WTC11 (cell line): Measurements from ENCODE around the gene RBM3. TPM values are rescaled to one million over a fixed set of nuclear protein-coding genes. Genes with fewer than 3 reads are reported as not detected.

Experiments
- ATAC-seq: fragments of 200-7000 bp; cut with Tn5 transposase; 2 replicates; pipeline ENCODE4 v1.10.0; 2021; ENCODE audit warnings: mild to moderate bottlenecking, moderate library complexity
- CTCF ChIA-PET: fragments of 300-600 bp; sonication (Branson Sonifier 250); formaldehyde crosslinking; loops from one replicate; lab custom pipeline; 2021; ENCODE audit warnings: antibody characterized with exemption; lab: Charles Lee
- POLR2A ChIA-PET: fragments of 350-600 bp; sonication (Branson Sonifier 250); formaldehyde crosslinking; loops from one replicate; lab custom pipeline; 2021; ENCODE audit warnings: antibody characterized with exemption; lab: Charles Lee
- DNase-seq: peaks from one replicate; pipeline ENCODE4 v3.0.0; 2021; ENCODE audit warnings: low spot score
- H3K27ac Mint-ChIP-seq: 2 replicates; pipeline ENCODE4 v1.8.0; 2021; ENCODE audit warnings: mixed read lengths
- H3K27me3 Mint-ChIP-seq: 2 replicates; pipeline ENCODE4 v1.8.0; 2021; ENCODE audit warnings: low read depth, mild to moderate bottlenecking, moderate library complexity, mixed read lengths
- H3K36me3 Mint-ChIP-seq: 2 replicates; pipeline ENCODE4 v1.8.0; 2021; ENCODE audit warnings: mixed read lengths
- H3K4me1 Mint-ChIP-seq: 2 replicates; pipeline ENCODE4 v1.8.0; 2022; ENCODE audit warnings: mixed read lengths
- H3K4me3 Mint-ChIP-seq: 2 replicates; pipeline ENCODE4 v1.8.0; 2021; ENCODE audit warnings: mild to moderate bottlenecking, moderate library complexity, mixed read lengths
- H3K9me3 Mint-ChIP-seq: 2 replicates; pipeline ENCODE4 v1.8.0; 2021; ENCODE audit warnings: mixed read lengths
- AFF4 ChIP-seq: sonication (generic); formaldehyde crosslinking; IDR thresholded peaks from 2 replicates; pipeline ENCODE4 v1.8.1; 2023; ENCODE audit warnings: mild to moderate bottlenecking, missing genetic modification reagents, borderline replicate concordance
- E2F5 ChIP-seq: sonication (generic); formaldehyde crosslinking; IDR thresholded peaks from 2 replicates; pipeline ENCODE4 v1.8.1; 2022; ENCODE audit warnings: mild to moderate bottlenecking, moderate library complexity, missing genetic modification reagents
- ESRRA ChIP-seq: sonication (generic); formaldehyde crosslinking; IDR thresholded peaks from 2 replicates; pipeline ENCODE4 v1.8.1; 2022; ENCODE audit warnings: mild to moderate bottlenecking, missing genetic modification reagents, borderline replicate concordance
- FOXJ3 ChIP-seq: sonication (generic); formaldehyde crosslinking; IDR thresholded peaks from 2 replicates; pipeline ENCODE4 v1.9.0; 2021; ENCODE audit warnings: missing genetic modification reagents, mild to moderate bottlenecking, borderline replicate concordance
- GRHL2 ChIP-seq: fragments of 250-450 bp; sonication (Bioruptor Pico); IDR thresholded peaks from 2 replicates; pipeline ENCODE4 v1.8.0; 2022; ENCODE audit warnings: mild to moderate bottlenecking, moderate library complexity; ENCODE audit not compliant: insufficient replicate concordance, severe bottlenecking
- HMGXB4 ChIP-seq: sonication (generic); formaldehyde crosslinking; IDR thresholded peaks from 2 replicates; pipeline ENCODE4 v1.8.1; 2023; ENCODE audit warnings: mild to moderate bottlenecking, moderate library complexity, missing genetic modification reagents
- JUN ChIP-seq: sonication (generic); formaldehyde crosslinking; IDR thresholded peaks from 2 replicates; pipeline ENCODE4 v1.8.0; 2023; ENCODE audit warnings: mild to moderate bottlenecking, missing genetic modification reagents
- MLX ChIP-seq: sonication (generic); formaldehyde crosslinking; IDR thresholded peaks from 2 replicates; pipeline ENCODE4 v1.8.1; 2023; ENCODE audit warnings: mild to moderate bottlenecking, missing genetic modification reagents, moderate library complexity
- NFATC4 ChIP-seq: fragments of 250-450 bp; sonication (Bioruptor Pico); IDR thresholded peaks from 2 replicates; pipeline ENCODE4 v1.9.0; 2021; ENCODE audit warnings: mild to moderate bottlenecking
- NFE2L1 ChIP-seq: sonication (generic); formaldehyde crosslinking; IDR thresholded peaks from 2 replicates; pipeline ENCODE4 v1.8.1; 2023; ENCODE audit warnings: missing genetic modification reagents
- NR3C1 ChIP-seq: sonication (generic); formaldehyde crosslinking; conservative IDR thresholded peaks from 2 replicates; pipeline ENCODE4 v1.8.1; 2023; ENCODE audit warnings: low read depth, mild to moderate bottlenecking, missing genetic modification reagents
- TP53 ChIP-seq: sonication (generic); formaldehyde crosslinking; IDR thresholded peaks from 2 replicates; pipeline ENCODE4 v1.8.1; 2023; ENCODE audit warnings: mild to moderate bottlenecking, missing genetic modification reagents
- ZMAT4 ChIP-seq: fragments of 250-450 bp; sonication (Bioruptor Pico); IDR thresholded peaks from 2 replicates; pipeline ENCODE4 v1.9.0; 2021; ENCODE audit warnings: mild to moderate bottlenecking
- ZNF317 ChIP-seq: sonication (generic); formaldehyde crosslinking; IDR thresholded peaks from 2 replicates; pipeline ENCODE4 v1.8.1; 2023; ENCODE audit warnings: low read depth, mild to moderate bottlenecking, moderate library complexity, missing genetic modification reagents, borderline replicate concordance
- total RNA-seq: library from RNA; stranded (reverse); gene quantifications from 3 replicates; pipeline ENCODE4 v1.2.3, GENCODE V29; 2021
- TF ChIP-seq, protein P1 (sequence below): sonication (generic); formaldehyde crosslinking; IDR thresholded peaks from 2 replicates; pipeline ENCODE4 v1.8.1; 2022; ENCODE audit warnings: low read depth, missing genetic modification reagents, borderline replicate concordance
- TF ChIP-seq, protein P2 (sequence below): sonication (generic); formaldehyde crosslinking; IDR thresholded peaks from 2 replicates; pipeline ENCODE4 v1.8.0; 2022; ENCODE audit warnings: mild to moderate bottlenecking, missing genetic modification reagents
- TF ChIP-seq, protein P3 (sequence below): sonication (generic); formaldehyde crosslinking; IDR thresholded peaks from 2 replicates; pipeline ENCODE4 v1.8.0; 2023; ENCODE audit warnings: missing genetic modification reagents
- TF ChIP-seq, protein P4 (sequence below): fragments of 200-600 bp; IDR thresholded peaks from 2 replicates; pipeline ENCODE4 v1.8.0; 2022; ENCODE audit warnings: antibody characterized with exemption

RBM3 gene
- total RNA-seq, 1 experiment from 2014 or later: 148 TPM

- TF ChIP-seq GRHL2 (CRISPR knock-in tag) (no peak), NFATC4 (no peak), ZNF317 (CRISPR knock-in tag) (no peak), E2F5 (CRISPR knock-in tag) (no peak), NFE2L1 (no peak), ESRRA (CRISPR knock-in tag) (no peak), JUN (CRISPR knock-in tag) (no peak)
- TF ChIP-seq, protein P1, sequence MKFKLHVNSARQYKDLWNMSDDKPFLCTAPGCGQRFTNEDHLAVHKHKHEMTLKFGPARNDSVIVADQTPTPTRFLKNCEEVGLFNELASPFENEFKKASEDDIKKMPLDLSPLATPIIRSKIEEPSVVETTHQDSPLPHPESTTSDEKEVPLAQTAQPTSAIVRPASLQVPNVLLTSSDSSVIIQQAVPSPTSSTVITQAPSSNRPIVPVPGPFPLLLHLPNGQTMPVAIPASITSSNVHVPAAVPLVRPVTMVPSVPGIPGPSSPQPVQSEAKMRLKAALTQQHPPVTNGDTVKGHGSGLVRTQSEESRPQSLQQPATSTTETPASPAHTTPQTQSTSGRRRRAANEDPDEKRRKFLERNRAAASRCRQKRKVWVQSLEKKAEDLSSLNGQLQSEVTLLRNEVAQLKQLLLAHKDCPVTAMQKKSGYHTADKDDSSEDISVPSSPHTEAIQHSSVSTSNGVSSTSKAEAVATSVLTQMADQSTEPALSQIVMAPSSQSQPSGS (CRISPR knock-in tag): no peak
- TF ChIP-seq, protein P2, sequence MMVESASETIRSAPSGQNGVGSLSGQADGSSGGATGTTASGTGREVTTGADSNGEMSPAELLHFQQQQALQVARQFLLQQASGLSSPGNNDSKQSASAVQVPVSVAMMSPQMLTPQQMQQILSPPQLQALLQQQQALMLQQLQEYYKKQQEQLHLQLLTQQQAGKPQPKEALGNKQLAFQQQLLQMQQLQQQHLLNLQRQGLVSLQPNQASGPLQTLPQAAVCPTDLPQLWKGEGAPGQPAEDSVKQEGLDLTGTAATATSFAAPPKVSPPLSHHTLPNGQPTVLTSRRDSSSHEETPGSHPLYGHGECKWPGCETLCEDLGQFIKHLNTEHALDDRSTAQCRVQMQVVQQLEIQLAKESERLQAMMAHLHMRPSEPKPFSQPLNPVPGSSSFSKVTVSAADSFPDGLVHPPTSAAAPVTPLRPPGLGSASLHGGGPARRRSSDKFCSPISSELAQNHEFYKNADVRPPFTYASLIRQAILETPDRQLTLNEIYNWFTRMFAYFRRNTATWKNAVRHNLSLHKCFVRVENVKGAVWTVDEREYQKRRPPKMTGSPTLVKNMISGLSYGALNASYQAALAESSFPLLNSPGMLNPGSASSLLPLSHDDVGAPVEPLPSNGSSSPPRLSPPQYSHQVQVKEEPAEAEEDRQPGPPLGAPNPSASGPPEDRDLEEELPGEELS (CRISPR knock-in tag): no peak
These were observed 14.2 kb upstream of the RBM3 start (continued) for GRCh38 chrX:48560056-48560455.

- H3K9me3 Mint-ChIP-seq: no peaks in the 10 kb centered on the region
- TF ChIP-seq MLX (CRISPR knock-in tag): no peak
- TF ChIP-seq AFF4 (CRISPR knock-in tag): no peak
- no peak for TF ChIP-seq E2F5 (CRISPR knock-in tag)
- TF ChIP-seq, protein P1 (CRISPR knock-in tag): no peak
- TF ChIP-seq, protein P3, sequence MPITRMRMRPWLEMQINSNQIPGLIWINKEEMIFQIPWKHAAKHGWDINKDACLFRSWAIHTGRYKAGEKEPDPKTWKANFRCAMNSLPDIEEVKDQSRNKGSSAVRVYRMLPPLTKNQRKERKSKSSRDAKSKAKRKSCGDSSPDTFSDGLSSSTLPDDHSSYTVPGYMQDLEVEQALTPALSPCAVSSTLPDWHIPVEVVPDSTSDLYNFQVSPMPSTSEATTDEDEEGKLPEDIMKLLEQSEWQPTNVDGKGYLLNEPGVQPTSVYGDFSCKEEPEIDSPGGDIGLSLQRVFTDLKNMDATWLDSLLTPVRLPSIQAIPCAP (CRISPR knock-in tag): no peak
- TF ChIP-seq NR3C1 (CRISPR knock-in tag): no peak
- TF ChIP-seq, protein P4, sequence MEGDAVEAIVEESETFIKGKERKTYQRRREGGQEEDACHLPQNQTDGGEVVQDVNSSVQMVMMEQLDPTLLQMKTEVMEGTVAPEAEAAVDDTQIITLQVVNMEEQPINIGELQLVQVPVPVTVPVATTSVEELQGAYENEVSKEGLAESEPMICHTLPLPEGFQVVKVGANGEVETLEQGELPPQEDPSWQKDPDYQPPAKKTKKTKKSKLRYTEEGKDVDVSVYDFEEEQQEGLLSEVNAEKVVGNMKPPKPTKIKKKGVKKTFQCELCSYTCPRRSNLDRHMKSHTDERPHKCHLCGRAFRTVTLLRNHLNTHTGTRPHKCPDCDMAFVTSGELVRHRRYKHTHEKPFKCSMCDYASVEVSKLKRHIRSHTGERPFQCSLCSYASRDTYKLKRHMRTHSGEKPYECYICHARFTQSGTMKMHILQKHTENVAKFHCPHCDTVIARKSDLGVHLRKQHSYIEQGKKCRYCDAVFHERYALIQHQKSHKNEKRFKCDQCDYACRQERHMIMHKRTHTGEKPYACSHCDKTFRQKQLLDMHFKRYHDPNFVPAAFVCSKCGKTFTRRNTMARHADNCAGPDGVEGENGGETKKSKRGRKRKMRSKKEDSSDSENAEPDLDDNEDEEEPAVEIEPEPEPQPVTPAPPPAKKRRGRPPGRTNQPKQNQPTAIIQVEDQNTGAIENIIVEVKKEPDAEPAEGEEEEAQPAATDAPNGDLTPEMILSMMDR: no peak
- no peak for TF ChIP-seq HMGXB4
- no peak for TF ChIP-seq ZMAT4 (CRISPR knock-in tag)
- TF ChIP-seq FOXJ3 (CRISPR knock-in tag): no peak
- no peak for TF ChIP-seq TP53 (CRISPR knock-in tag)
These were observed 13.6 kb upstream of the RBM3 start for GRCh38 chrX:48560681-48561080.

More at GRCh38 chrX:48560681-48561080, 13.6 kb upstream of the RBM3 start:
- Mint-ChIP-seq H3K4me1 (no peaks in the 10 kb centered on the region), H3K27me3 (no peaks in the 10 kb centered on the region), H3K36me3 (peaks cover 7% of the 10 kb centered on the region), H3K27ac (no peak overlapping the region), H3K4me3 (no peak overlapping the region)
- ChIA-PET POLR2A (no interaction called here), CTCF (no interaction called here)
- DNase-seq (no peak), ATAC-seq (no peak)
